Erythroblast (primary cell): ENCODE results near the gene NAT16.
A peak's percentile ranks its signal among the peaks of the same experiment; 100 is the strongest.

Experiments
- DNase-seq, 2 experiments: peaks; one replicate each; lab custom pipeline; 2025; lab: John Stamatoyannopoulos, UW
- GATA1 ChIP-seq: IDR thresholded peaks from 2 replicates; pipeline ENCODE4 v1.6.1; 2011; ENCODE audit warnings: low read depth, mild to moderate bottlenecking, control low read depth, low read length, moderate library complexity
- POLR2A ChIP-seq: IDR thresholded peaks from 2 replicates; pipeline ENCODE4 v1.6.1; 2011; ENCODE audit warnings: mild to moderate bottlenecking, low read length

NAT16 gene

DNA sequence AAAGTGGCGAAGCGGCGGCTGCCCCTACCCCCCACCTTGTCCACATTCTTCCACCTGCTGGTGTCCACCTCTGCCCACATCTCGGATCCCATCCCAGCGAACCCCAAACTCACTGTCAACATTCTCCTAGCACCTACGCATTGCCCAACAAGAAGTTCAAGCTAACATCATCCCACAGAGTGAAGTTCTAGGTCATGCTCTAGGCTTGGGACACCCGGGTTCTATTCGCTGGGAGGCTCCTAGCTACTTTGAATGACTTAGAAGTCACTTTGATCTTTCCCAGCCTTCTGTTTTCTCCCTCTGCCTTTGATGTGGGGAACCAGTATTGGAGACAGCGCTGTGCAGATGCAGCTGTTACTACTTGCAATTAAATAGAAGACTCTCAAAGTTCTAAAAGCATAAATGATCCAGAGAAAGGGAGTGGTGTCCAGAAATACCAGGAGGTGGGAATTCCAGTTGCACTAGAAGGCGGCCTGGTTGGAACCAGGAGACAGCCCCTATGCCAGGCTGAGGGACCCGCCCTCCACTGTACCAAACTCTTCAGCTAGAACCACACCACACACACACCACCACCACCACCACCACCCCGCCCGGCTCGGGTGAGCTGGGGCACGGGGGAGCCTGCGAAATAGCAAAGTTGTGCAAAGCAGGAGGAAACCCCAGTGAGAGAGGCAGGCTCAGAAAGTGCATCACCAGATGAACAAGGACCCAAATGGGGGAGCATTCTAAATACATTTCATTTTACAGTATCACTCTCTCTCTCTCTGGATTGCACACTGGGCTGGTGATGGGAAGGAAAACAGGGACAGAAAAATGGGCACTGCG, 9.3 kb downstream of the NAT16 start:
- TF ChIP-seq GATA1 (no peak), POLR2A (no peak)
- DNase-seq, result no peak

- TF ChIP-seq POLR2A (no peak), GATA1 (no peak)
- DNase-seq, result peak; percentile 65 to 84
Measured at GRCh38 chr7:101169838-101170551, 10.1 kb downstream of the NAT16 start.

DNA sequence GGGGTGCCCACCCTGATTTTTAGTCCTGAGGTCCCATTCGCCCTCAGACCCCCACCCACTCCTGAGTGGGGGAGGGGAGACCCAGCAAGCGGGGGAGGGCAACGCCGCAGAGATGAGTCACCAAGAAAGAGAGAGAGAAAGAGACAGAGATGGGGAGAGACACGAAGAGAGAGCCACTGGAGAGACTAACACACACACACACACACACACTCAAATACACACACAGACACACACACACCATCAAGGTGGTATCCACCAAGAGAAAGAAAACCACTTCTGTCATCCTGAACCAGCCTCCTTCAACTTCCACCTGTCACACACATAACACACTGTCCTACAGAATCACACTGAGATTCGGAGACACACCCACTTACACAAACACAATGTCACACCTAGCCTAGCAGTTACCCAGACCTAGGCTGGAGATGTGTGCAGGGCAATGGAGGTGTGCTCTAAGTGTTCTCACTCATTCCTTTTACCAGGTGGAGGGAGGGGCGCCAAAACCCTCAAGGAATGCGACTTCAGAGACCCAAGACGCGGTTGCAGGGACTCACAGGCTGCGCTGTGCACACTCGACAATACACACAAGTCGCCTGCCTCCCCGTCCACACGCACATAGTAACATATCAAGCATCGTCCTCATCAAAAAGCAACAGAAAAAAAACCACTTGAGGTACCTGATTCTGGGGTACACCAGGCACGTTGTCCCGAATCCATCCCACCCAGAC, 10.8 kb downstream of the NAT16 start:
- no peak for DNase-seq
- TF ChIP-seq POLR2A (no peak), GATA1 (no peak)

- no peak for DNase-seq
- TF ChIP-seq POLR2A (no peak), GATA1 (no peak)
Measured at GRCh38 chr7:101168412-101169049, 11.6 kb downstream of the NAT16 start.

- no peak for TF ChIP-seq GATA1
- TF ChIP-seq POLR2A, result no peak
- no peak for DNase-seq
Measured at GRCh38 chr7:101167645-101168411, 12.3 kb downstream of the NAT16 start.

DNA sequence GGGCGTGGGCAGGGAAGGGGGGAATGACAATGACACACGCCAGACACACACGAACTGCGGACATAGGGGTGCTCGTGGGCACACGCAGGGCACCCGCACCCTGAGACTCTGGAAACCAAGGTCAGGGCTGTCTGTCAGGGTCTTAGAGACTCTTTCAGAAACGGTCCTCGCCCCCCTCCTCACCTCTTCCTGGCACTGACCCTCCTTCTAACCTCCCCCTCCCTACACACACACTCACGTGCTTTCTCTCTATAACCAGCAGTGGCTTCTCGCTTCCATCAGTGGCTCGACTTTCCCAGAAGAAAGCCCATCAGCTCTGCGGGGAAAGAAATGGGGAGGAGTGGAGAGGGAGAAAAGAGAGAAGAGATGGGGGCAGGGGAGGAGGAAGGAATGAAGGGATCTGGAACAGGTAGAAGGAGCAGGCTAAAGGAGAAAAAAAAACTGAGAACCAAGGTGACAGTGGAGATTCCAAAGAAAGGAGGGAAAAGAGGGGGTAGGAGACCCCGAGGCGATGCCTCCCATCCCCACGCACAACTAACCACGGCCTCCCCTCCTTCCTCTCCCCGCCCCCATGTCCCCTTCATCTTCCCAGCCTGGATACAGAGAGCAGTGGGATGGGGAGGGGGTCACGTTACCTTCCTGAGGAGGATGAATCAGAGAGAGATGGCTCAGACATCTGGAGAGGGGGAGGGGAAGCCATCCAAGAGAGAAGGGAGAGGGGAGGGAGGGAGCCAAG, 13.0 kb downstream of the NAT16 start:
- TF ChIP-seq POLR2A (no peak), GATA1 (no peak)
- DNase-seq, result no peak

DNA sequence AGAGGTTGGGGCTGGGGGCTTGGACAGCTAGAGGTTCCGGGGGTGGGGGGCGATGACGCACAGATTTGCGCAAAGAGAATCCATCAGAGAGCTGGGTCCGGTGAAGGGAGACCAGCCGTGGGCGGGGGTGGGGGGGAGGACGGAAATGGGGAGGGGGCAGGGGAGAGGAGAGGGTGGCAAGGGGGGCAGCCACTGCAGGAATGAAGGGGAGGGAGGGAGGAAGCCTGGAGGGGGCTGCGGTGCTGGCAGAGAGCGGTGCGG, 13.5 kb downstream of the NAT16 start:
- TF ChIP-seq GATA1, result no peak
- no peak for TF ChIP-seq POLR2A

DNA sequence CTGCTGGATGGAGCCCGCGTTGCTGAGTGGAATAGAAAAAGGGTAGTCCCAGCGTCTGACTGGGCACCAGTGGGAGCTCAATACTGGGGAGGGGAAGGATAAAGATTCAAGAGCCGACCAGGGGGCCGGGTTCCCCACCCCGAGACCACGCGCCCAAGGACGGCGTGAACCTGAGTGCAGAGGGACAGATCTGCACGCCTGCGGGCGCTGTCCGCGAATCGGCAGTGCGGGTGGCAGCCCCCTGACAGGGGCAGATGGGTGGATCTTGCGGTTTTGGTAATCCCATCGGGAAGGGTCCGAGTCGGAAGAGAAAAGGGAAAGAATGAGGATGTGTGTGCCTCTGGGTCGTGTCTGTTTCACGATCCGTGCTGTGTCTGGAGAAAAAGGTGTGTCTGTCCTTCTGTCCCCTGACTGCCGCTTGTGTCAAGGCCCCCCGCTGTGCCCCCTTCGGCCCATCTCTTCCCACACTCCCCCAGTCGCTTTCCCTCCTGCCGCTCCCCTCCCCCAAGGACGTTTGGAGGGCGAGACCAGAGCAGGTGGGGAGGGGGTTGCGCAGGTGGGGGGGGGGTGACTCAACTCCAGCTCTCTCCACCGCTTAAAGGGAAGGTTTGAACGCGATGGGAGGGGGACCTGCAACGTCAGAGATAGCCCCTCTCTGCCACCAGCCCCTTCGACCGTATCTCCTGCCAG, 14.0 kb downstream of the NAT16 start:
- no peak for TF ChIP-seq GATA1
- TF ChIP-seq POLR2A, result no peak
- DNase-seq, result no peak

More for the DNA sequence above, 13.5 kb downstream of the NAT16 start:
- DNase-seq, result no peak

GRCh38 chr7:101165075-101165957, 14.8 kb downstream of the NAT16 start, which contains the start of gene VGF:
TSS of gene VGF (minus strand) at chr7:101165569. CDS start at chr7:101164843, 726 bp downstream.
- TF ChIP-seq GATA1, result no peak
- no peak for TF ChIP-seq POLR2A
- DNase-seq, result peak; percentile 92 to 95

- DNase-seq, result peak in 1 of 2 experiments; percentile 20
- TF ChIP-seq POLR2A (no peak), GATA1 (no peak)
Measured at GRCh38 chr7:101164071-101164840, 15.8 kb downstream of the NAT16 start.
